ENCODE data around the gene DOK7. TPM values are rescaled to one million over a fixed set of nuclear protein-coding genes. Genes with fewer than 3 reads are reported as not detected.

The DOK7 gene
- total RNA-seq, 6 experiments from 2014 or later: 0.73 to 2.4 (median 1.5) TPM

DNA sequence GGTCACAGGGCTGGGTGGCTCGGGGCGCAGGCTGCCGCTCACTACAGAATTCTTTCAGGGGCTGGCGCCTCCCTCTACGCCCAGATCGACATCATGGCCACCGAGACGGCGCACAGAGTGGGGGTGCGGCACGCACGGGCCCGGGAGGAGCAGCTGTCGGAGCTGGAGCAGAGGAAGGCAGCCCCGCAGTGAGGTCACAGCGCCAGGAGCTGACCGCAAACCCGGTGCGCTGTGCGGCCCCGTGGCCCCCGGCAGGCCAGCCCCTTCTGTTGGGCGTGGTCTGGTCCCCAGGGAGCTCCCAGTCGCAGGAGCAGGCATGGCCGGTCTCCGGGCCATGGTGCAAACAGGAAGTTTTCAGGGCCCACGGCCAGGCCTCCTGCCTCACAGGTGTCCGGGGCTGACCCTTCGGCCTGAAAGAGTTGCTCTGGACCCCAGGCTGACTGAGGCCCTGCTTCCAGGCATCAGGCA lies 37.6 kb downstream of the DOK7 start:
- Histone ChIP-seq H3K4me1 (no peaks in the 10 kb centered on the region), H3K27me3 (no peaks in the 10 kb centered on the region), H3K36me3 (peaks cover 0 to 6% (median under 1%) of the 10 kb centered on the region in 4 donors), H3K9me3 (no peaks in the 10 kb centered on the region), H3K27ac (no peak overlapping the region), H3K4me3 (no peak overlapping the region)
- TF ChIP-seq, protein P1, sequence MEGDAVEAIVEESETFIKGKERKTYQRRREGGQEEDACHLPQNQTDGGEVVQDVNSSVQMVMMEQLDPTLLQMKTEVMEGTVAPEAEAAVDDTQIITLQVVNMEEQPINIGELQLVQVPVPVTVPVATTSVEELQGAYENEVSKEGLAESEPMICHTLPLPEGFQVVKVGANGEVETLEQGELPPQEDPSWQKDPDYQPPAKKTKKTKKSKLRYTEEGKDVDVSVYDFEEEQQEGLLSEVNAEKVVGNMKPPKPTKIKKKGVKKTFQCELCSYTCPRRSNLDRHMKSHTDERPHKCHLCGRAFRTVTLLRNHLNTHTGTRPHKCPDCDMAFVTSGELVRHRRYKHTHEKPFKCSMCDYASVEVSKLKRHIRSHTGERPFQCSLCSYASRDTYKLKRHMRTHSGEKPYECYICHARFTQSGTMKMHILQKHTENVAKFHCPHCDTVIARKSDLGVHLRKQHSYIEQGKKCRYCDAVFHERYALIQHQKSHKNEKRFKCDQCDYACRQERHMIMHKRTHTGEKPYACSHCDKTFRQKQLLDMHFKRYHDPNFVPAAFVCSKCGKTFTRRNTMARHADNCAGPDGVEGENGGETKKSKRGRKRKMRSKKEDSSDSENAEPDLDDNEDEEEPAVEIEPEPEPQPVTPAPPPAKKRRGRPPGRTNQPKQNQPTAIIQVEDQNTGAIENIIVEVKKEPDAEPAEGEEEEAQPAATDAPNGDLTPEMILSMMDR (IDR thresholded peaks at IDR 0.05): no peak
- no peak for TF ChIP-seq POLR2A (IDR thresholded peaks at IDR 0.05)
- DNase-seq (no peak), ATAC-seq (no peak)
- no CpG with 5 or more reads among the region's 29 CpGs for WGBS (ENCODE audit: insufficient coverage, low coverage, low lambda C conversion rate, missing lambda C conversion rate)
- intact Hi-C loops (cut with DNase I): no loop called here

DNA sequence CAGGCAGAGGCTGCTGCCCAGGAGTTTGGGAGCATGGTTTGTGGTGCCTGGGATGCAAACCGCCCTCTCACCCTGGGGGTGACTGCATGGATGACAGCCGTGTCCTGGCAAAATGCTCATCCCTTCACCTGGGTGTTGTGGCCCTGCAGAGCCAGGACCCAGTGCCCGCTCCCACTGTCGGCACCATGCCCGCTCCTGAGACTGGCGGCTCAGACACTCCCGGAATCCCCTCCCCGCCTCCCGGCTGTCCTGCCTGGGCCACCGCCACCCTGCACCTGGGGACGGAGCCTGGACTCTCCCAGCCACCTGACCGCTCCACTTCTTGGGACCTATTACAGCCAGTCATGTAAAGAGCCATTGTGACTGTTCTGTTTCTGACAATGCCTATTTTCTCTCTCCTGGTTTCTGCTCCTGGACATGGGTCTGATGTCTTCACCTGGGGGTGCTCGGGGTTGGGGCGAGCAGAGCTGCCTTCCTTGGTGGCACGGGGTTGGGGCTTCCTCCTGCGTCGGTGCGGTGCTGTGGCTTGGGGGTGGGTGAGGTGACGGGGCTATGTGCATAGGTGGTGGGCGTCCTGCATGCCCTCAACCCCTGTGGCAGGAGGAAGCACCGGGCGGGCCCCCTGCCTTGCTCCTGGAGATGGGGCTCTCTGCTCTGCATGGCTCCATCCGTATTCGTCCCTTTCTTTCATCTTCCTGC lies 38.2 kb downstream of the DOK7 start:
- 92% methylated on average over 5 of the region's 24 CpGs for WGBS (ENCODE audit: insufficient coverage, low coverage, low lambda C conversion rate, missing lambda C conversion rate)
- H3K4me1 ChIP-seq: no peaks in the 10 kb centered on the region
- H3K27me3 ChIP-seq: no peaks in the 10 kb centered on the region
- no peak for TF ChIP-seq POLR2A (IDR thresholded peaks at IDR 0.05)
- TF ChIP-seq, protein P1 (IDR thresholded peaks at IDR 0.05): no peak
- H3K27ac ChIP-seq: no peak overlapping the region
- DNase-seq (no peak), ATAC-seq (no peak)
- H3K36me3 ChIP-seq: peaks cover 0 to 6% (median 2%) of the 10 kb centered on the region in 4 donors
- no peak overlapping the region for H3K4me3 ChIP-seq
- H3K9me3 ChIP-seq: no peaks in the 10 kb centered on the region
- intact Hi-C loops (cut with DNase I): no loop called here

DNA sequence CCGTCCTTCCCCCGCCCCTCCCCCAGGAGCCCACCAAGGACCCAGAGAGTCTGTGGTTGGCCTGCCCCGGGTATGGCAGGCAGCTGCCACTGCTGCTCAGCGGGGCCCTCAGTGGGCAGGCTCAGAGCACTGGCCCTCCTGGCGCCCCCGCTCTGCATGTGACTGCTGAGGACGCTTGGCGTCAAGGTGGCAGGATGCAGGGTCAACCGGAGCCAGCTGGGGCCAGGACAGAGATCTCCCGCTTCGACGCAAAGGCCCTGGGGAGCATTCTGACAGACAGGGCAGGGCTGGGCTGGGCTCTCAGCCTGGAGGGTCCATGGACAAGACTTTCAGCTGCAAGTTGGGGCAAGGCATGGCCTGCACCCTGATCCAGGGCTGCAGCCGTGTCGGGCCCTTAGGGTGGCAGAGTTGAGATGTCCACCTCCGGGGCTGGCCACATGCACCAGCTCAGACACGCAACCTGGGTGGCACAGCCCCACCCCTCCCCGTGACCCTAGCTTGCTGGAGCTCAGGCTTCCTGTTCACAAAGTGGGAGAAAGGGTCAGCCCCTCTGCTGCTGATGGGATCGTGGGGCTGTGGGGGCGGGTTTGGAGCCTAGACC lies 38.8 kb downstream of the DOK7 start:
- WGBS (ENCODE audit: insufficient coverage, low coverage, low lambda C conversion rate, missing lambda C conversion rate): 91% methylated on average over 9 of the region's 19 CpGs
- intact Hi-C loops (cut with DNase I): no loop called here
- H3K4me3 ChIP-seq: no peak overlapping the region
- no peak for DNase-seq
- peaks cover 0 to 12% (median 2%) of the 10 kb centered on the region in 4 donors for H3K36me3 ChIP-seq
- no peak overlapping the region for H3K27ac ChIP-seq
- H3K9me3 ChIP-seq: no peaks in the 10 kb centered on the region
- no peaks in the 10 kb centered on the region for H3K27me3 ChIP-seq
- ATAC-seq: no peak
- no peak for TF ChIP-seq POLR2A (IDR thresholded peaks at IDR 0.05)
- TF ChIP-seq, protein P1 (IDR thresholded peaks at IDR 0.05): no peak
- H3K4me1 ChIP-seq: no peaks in the 10 kb centered on the region

DNA sequence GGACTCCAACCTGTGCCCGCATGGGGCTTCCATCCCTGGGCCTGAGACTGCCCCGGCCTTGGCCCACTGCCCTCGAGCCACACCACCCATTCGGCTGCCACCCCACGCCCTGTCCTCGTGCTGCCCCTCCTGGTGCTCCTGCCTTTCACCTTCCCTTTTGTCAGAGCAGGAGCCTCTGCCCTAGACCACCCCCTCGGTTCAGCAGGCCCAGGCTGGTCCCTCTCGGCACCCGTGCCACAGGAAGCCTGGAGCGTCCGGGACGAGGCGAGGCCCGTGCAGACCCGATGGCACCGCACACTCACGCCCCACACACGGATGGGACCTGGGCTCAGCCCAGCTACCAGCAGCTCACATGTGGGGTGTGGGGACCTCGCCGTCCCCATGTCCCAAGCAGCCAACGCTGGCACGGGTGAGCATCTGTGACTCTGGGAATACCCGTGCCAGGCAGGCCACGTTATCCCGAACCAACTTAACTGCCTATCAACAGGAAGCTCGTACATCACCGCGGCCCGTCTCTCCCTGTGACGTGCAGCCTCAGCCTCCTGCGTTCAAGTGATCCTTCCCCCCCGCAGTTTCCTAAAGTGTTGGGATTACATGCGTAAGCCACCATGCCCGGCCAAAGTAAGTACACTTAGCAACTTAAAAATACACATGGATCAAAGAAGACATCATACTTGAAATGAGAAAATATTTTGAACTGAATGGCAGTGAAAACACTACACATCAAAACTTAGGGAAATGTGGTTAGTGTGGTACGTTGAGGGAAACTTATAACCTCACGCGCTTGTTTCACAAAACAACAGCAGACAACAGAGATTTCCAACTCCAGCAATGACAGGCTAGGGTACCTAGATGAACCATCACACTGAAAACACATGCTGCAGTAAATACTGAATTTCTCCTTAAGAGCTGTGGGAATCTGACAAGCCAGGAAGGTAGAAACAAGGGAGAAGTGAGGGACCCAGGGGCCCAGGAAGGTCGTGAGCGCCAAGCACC lies 40.1 kb downstream of the DOK7 start:
- Histone ChIP-seq H3K27me3 (no peaks in the 10 kb centered on the region), H3K4me1 (no peaks in the 10 kb centered on the region), H3K27ac (no peak overlapping the region), H3K4me3 (no peak overlapping the region), H3K36me3 (peaks cover 0 to 19% (median 4%) of the 10 kb centered on the region in 4 donors), H3K9me3 (no peaks in the 10 kb centered on the region)
- TF ChIP-seq POLR2A (IDR thresholded peaks at IDR 0.05): no peak
- TF ChIP-seq, protein P1 (IDR thresholded peaks at IDR 0.05): no peak
- ATAC-seq (no peak), DNase-seq (no peak)
- 79% methylated on average over 12 of the region's 39 CpGs for WGBS (ENCODE audit: insufficient coverage, low coverage, low lambda C conversion rate, missing lambda C conversion rate)
- intact Hi-C loops (cut with DNase I): no loop called here
